GM18520 (cell line): Measurements from ENCODE around the gene CARMIL1.

Source experiments
- ATAC-seq: cut with Tn5 transposase; IDR thresholded peaks from one replicate; pipeline ENCODE4 v1.9.1; 2021; ENCODE audit not compliant: unreplicated experiment

CARMIL1 gene

GRCh38 chr6:25278914-25279747, at the start of gene CARMIL1:
CARMIL1 (plus strand) TSS chr6:25279374; CDS start chr6:25279796, 422 bp downstream.
- ATAC-seq = peak; percentile 54

DNA sequence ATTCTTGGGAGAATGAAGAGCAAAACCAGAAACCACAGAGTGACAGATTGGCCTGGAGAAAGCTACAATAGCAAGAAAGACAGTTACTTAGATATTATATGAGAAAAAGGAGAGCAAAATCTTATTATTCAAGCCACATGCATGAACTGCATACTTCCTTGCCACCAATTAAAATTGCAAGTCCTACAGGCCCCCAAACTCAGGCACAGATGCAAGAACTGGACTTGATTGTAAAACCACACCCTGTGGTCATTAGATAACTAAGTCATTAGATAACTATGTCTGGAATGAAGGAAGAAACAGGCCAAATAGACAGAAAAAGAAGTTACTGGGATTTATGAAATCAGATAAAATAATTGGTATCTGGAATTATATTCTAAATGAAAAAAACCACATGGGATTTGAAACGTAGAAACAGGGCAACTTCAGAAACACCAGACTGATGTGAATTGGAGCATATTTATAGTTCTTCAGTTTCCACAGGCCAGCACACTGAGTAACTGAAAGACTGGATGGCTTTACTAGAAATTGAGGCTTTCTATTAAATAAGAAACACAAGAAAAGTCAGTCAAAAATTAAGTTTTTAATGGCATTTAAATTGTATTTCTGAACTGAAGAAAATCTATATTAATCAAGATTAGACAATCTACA, 49.4 kb upstream of the CARMIL1 start:
- no peak for ATAC-seq

GRCh38 chr6:25232479-25232878, 46.7 kb upstream of the CARMIL1 start:
- ATAC-seq = no peak

DNA sequence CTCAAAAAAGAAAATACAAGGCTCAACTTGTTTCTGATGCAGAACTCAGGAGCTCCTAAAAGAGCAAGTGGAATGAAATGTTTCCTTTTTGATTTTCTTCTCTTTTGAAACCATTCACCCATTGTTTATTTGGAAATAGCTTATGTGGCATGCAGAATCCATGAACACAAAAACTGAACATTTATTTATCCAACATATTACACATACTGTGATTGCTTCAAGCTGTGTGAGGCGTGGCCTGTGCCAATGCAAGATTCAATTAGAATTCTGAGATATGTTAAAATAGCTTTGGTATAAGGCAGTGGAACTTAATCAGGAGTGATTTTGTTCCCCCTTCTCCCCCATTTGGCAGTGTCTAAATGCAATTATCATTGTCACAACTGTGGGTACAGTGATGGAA, 45.9 kb upstream of the CARMIL1 start:
- no peak for ATAC-seq

DNA sequence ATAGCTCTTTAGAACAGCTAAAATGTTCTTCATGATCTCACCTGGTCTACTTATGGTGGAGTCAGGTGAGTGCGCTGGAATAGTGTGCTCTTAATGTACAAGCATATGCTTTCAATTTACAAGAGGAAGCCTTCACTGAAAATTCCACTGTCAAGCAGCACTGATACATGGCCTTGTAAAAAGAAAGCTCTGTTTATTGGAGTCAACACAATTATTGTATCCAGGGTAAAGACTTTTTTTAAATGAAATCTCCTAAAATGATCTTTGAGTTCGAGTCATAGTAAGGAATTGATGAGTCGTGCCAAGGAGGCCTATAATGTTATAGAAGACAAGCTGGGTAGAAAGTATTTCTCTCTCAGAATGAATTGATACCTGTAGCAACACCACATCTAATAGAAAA, 41.6 kb upstream of the CARMIL1 start:
- no peak for ATAC-seq

- no peak for ATAC-seq
These were observed 40.1 kb upstream of the CARMIL1 start for GRCh38 chr6:25239059-25239458.

- no peak for ATAC-seq
These were observed 39.7 kb upstream of the CARMIL1 start for GRCh38 chr6:25239498-25239897.

DNA sequence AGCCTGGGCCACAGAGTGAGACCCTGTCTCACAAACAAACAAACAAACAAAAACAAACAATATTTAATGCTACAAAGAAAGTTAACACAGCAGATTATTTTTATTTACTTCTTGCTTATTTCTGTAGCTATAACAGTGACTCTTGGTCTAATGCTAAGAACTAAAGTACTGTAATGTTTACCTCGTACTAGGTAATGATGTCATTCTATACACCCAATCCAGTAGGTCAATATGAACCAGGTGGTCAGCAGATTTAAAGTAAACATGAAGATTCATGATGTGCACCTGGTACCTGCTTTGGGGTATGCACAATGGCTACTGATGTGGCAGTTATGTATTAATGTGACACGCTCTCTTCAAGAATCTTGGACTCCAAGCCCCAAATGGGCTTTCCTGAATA, 36.6 kb upstream of the CARMIL1 start:
- ATAC-seq = no peak

DNA sequence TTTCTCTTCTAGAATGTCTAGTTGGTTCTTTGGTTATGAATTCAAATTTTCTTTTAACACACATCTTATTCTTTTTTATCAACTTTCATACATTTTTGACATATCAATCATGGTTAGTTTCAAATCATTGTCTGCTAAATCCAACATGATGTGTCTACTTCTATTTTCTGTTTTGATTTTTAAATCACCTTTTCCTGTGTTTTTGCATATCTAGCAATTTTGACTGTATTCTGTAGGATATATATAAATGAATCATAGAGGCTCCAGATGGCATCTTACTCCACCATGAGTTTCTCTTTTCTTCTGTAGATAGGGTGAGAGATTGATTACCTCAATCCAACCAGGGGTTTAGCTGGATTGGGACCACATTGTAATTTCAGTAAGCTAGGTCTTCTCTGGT, 34.3 kb upstream of the CARMIL1 start:
- no peak for ATAC-seq

DNA sequence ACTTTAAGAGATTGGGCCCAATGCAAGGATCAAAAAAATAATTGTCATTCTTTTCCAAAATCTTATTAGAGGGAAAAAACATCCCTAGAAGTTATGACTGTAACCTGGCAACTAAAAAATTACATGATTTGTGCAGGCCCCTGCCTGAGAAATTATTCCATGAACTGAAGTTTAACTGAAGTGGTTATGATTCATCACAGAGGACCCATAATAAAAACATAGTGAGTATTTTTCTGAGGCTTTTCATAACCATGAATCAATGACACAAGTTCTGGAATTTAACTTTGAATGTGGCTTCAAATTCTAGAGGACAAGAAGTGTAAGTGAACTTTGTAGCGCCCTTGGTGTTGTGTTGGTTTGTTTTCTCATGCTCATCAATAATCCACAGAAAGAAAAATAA, 31.1 kb upstream of the CARMIL1 start:
- ATAC-seq = no peak

DNA sequence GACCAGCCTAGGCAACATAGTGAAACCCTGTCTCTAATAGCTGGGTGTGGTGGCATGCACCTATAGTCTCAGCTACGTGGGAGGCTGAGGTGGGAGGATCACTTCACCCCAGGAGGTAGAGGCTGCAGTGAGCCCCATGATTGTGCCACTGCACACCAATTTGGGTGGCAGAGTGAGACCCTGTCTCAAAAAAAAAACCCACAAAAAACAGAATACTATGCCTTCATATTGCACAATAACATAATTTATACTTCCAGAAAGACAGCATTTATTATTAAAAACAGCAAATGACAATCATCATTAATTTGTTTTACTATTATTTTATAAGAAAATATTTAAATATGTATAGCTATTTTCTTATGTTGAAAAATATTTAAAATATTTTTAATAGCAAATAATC, 30.0 kb upstream of the CARMIL1 start:
- no peak for ATAC-seq

DNA sequence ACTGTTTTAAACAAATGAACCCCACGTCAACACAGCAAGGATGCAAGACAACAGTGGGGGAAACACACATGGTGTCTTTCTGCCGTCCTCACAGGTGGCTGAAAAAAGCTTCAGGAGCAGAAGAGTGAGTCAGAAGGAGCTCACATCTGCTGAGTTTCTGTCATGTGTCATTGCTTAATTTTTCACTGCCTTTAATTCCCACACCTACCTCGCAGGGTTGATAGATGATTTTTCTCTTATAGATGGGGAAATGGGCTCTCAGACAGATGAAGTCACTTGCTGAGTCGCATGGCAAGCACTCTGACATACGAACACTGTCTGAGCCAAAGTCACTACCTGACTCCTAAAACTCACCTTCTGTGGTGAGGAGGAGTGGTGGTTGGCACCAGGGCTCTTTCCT, 28.3 kb upstream of the CARMIL1 start:
- peak; percentile 62 for ATAC-seq

- ATAC-seq = no peak
These were observed 27.7 kb upstream of the CARMIL1 start for GRCh38 chr6:25251426-25251825.

GRCh38 chr6:25253351-25253750, 25.8 kb upstream of the CARMIL1 start:
- ATAC-seq = no peak

DNA sequence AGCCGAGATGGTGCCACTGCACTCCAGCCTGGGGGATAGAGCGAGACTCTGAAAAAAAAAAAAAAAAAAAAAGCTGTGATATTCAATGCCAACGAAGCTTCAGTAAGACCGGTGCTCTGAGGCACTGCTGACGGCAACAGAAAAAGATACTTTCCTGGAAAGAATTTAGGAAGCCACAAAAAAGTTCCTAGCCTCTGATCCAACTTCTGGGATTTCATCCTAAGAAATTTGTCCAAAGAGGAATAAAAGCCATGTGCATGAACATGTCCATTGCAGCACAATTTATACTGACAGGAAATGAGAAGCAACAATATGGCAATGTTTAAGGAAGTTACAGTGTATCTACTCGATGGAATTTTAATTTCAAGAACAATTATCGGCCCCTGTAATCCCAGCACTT, 24.5 kb upstream of the CARMIL1 start:
- no peak for ATAC-seq

DNA sequence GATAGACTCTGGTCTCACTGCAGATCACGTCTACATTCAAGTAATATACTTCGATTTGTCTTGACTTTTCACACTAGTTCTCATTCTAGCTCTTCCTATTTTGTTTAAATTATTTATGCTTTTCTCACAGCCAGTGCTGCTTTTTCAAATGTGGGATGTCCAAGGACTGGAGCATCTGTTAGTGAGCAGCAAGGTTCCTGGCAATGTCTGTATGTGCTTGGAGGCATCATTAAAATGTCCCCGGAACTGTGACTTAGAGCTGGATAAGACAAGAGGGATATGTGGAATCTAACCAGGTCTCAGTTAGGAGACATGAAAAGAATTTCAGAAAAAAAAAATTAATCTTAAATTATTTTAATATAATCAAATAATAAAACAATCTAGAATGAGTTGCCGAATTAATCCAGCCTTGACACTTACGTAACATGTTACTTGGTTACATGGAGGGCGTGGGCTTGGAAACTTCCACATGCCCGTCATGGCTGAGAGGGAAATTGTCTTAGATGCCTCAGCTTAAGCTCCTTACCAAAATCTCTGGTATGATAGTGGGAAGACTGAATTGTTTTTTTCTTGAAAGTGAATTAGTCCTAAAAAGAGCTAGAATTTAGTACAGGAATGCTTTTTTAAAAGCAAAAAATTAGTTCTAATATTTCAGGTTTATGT, 21.4 kb upstream of the CARMIL1 start:
- no peak for ATAC-seq

GRCh38 chr6:25259756-25260155, 19.4 kb upstream of the CARMIL1 start:
- ATAC-seq = no peak

DNA sequence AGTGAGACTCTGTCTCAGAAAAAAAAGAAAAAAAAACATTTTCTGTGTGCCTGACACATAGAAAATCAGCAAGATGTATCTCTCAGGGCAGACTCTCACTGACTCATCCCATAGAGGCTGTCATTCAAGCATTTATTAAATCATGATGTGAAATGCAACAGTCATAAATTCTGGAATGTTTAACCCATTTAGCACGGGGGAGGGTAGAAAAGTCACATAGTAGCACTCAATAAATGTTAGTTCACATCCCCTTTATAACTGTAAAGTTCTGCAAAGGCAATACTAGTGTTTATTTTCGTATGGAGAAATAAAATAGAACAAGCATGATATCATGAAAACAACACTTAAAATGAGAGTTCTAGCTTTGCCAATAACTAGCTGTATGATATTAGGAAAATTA, 15.5 kb upstream of the CARMIL1 start:
- no peak for ATAC-seq

DNA sequence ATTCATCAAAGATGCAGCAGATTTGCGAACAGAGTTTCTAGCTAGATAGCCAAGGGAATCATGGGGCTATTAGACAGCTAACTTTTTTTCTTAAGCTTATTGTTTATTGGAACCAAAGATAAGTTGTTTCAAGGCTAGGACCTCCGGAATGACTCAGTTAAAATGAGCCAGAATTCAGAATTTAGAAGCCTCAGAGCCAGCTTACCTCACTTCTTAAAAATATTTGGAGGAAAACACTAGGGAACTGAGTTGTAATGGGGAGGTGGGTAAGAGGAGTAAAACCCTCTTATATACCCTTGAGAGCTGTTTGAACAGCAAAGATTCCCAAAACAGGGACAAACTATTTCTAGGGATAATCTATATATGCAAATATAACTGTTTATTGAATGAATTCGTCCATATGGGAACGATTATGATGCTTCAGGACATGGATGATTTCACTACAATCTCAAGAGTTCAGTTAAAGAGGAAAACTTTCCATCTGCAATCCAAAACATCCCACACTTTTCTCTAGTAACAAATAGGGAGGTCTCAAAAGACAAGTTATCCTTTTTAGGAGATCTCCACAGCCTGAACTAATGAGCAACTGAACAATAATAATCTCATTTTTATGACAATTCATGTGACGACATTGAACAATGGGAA, 12.6 kb upstream of the CARMIL1 start:
- ATAC-seq = no peak

DNA sequence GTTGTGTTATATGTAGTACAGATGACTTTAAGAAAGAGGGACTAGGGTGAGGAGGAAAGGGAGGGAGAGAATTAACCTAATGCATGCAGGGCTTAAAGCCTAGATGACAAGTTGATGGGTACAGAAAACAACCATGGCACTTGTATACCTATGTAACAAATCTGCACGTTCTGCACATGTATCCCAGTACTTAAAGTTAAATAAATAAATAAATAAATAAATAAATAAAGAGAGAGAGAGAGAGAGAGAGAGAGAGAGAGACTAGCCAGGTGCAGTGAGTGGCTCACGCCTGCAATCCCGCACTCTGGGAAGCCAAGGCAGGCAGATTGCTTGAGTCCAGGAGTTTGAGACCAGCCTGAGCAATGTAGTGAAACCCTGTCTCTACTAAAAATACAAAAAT, 11.5 kb upstream of the CARMIL1 start:
- ATAC-seq = no peak

GRCh38 chr6:25270559-25270958, 8.6 kb upstream of the CARMIL1 start:
- no peak for ATAC-seq

GRCh38 chr6:25275436-25275835, 3.7 kb upstream of the CARMIL1 start:
- ATAC-seq = no peak
